HG03280 (cell line): ENCODE results near the gene GOT1.

Experiments used
- ATAC-seq: cut with Tn5 transposase; IDR thresholded peaks from one replicate; pipeline ENCODE4 v1.9.1; 2021; ENCODE audit warnings: mild to moderate bottlenecking, moderate library complexity; ENCODE audit not compliant: unreplicated experiment

The GOT1 gene

GRCh38 chr10:99364125-99364524 lies 66.3 kb downstream of the GOT1 start:
- ATAC-seq = no peak

GRCh38 chr10:99360934-99361333 lies 69.5 kb downstream of the GOT1 start:
- ATAC-seq = no peak

- ATAC-seq = no peak
Observed at GRCh38 chr10:99358101-99358500, 72.3 kb downstream of the GOT1 start.

GRCh38 chr10:99357691-99358090 lies 72.7 kb downstream of the GOT1 start:
- ATAC-seq = no peak

GRCh38 chr10:99353182-99353581 lies 77.2 kb downstream of the GOT1 start:
- no peak for ATAC-seq

- no peak for ATAC-seq
Observed at GRCh38 chr10:99347672-99348071, 82.8 kb downstream of the GOT1 start.
